A549 (cell line): ENCODE data around the gene C6orf58.

Experiments
- CEBPB ChIP-seq, 2 experiments: fragments of >200 bp in 1 of 2; sonication (Bioruptor Twin) in 1 of 2; formaldehyde crosslinking in 1 of 2; IDR thresholded peaks; 2 replicates each; pipeline ENCODE4 v1.6.1; 2012 to 2016
- JUNB ChIP-seq: fragments of >200 bp; sonication (Bioruptor Twin); formaldehyde crosslinking; IDR thresholded peaks from 2 replicates; pipeline ENCODE4 v1.6.1; 2016
- RAD21 ChIP-seq, 2 experiments: fragments of >200 bp in 1 of 2; sonication (Bioruptor Twin) in 1 of 2; formaldehyde crosslinking in 1 of 2; IDR thresholded peaks in 1 of 2; conservative IDR thresholded peaks in 1 of 2; 2 replicates in 1 of 2; 3 replicates in 1 of 2; pipeline ENCODE4 v1.6.1; 2012 to 2018; ENCODE audit warnings: inconsistent platforms in 1 of 2
- TP53 ChIP-seq: fragments of 250-450 bp; sonication (Bioruptor Pico); IDR thresholded peaks from 2 replicates; pipeline ENCODE4 v1.5.0; 2021; ENCODE audit warnings: mild to moderate bottlenecking, moderate library complexity
- TF ChIP-seq, protein P1 (sequence below): fragments of >200 bp; sonication (Bioruptor Twin); formaldehyde crosslinking; IDR thresholded peaks from 3 replicates; pipeline ENCODE4 v1.5.1; 2016
- TF ChIP-seq, protein P2 (sequence below): IDR thresholded peaks from 2 replicates; pipeline ENCODE4 v1.6.1; 2012

DNA sequence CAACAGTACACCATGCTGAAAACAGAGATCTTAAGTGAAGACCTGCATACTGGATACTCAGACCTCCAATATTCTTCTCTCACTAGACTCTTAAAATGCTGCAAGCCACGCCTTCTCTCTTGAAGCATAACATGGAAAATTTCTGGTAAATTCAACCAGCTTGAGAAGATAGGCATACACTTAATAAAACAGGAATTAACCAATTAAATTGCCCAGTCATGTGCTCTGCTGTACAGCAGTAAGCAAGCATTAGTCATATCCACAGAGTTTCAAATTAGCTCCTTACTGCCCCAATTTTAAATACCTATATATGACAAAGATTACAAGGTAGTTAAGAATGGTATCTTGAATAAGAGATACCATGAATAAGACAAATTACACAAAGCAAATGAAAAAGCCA is 53.8 kb downstream of the C6orf58 start:
- TF ChIP-seq CEBPB (IDR thresholded peaks at IDR 0.05) (no peak), JUNB (no peak), RAD21 (conservative IDR thresholded peaks at IDR 0.05 in 1 of 2, IDR thresholded peaks at IDR 0.05 in 1 of 2) (no peak), TP53 (CRISPR knock-in tag) (no peak)
- TF ChIP-seq, protein P1, sequence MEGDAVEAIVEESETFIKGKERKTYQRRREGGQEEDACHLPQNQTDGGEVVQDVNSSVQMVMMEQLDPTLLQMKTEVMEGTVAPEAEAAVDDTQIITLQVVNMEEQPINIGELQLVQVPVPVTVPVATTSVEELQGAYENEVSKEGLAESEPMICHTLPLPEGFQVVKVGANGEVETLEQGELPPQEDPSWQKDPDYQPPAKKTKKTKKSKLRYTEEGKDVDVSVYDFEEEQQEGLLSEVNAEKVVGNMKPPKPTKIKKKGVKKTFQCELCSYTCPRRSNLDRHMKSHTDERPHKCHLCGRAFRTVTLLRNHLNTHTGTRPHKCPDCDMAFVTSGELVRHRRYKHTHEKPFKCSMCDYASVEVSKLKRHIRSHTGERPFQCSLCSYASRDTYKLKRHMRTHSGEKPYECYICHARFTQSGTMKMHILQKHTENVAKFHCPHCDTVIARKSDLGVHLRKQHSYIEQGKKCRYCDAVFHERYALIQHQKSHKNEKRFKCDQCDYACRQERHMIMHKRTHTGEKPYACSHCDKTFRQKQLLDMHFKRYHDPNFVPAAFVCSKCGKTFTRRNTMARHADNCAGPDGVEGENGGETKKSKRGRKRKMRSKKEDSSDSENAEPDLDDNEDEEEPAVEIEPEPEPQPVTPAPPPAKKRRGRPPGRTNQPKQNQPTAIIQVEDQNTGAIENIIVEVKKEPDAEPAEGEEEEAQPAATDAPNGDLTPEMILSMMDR, result no peak
- TF ChIP-seq, protein P2, sequence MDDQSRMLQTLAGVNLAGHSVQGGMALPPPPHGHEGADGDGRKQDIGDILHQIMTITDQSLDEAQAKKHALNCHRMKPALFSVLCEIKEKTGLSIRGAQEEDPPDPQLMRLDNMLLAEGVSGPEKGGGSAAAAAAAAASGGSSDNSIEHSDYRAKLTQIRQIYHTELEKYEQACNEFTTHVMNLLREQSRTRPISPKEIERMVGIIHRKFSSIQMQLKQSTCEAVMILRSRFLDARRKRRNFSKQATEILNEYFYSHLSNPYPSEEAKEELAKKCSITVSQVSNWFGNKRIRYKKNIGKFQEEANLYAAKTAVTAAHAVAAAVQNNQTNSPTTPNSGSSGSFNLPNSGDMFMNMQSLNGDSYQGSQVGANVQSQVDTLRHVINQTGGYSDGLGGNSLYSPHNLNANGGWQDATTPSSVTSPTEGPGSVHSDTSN, result no peak
